Peyer's patch (tissue), 4 donors: ENCODE measurements around the gene DNAJC3.
"Not testable (repeated sequence)": the region's sequence is repeated elsewhere in the genome, so short reads cannot be mapped to it uniquely, and the experiment has no call there.

ENCODE experiments used
- POLR2A ChIP-seq, 2 donors: fragments of 450-650 bp; IDR thresholded peaks; one replicate each; pipeline ENCODE4 v1.5.1; 2017; ENCODE audit warnings: antibody characterized with exemption in 2 of 2, mild to moderate bottlenecking in 2 of 2, moderate library complexity in 2 of 2
- TF ChIP-seq, protein P1 (sequence below), 6 experiments: fragments of 450-650 bp in 4 of 6; fragments of 200-600 bp in 2 of 6; sonication (generic) in 1 of 6; IDR thresholded peaks; one replicate each; pipeline ENCODE4 v1.5.1; 2017 to 2019; ENCODE audit warnings: antibody characterized with exemption in 6 of 6, mild to moderate bottlenecking in 3 of 6, moderate library complexity in 1 of 6

DNA sequence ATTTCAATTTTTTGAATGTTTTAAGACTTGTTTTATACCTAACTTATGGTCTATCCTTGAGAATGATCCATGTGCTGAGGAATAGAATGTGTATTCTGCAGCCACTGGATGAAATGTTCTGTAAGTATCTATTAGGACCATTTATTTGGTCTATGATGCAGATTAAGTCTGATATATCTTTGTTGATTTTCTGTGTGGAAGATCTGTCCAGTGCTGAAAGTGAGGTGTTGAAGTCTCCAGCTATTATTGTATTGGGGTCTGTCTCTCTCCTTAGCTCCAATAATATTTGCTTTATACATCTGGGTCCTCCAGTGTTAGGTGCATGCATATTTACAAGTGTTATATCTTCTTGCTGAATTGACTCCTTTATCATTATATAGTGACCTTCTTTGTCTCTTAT is 9.7 kb upstream of the DNAJC3 start:
- not testable (repeated sequence) for TF ChIP-seq POLR2A (IDR thresholded peaks at IDR 0.05)
- TF ChIP-seq, protein P1, sequence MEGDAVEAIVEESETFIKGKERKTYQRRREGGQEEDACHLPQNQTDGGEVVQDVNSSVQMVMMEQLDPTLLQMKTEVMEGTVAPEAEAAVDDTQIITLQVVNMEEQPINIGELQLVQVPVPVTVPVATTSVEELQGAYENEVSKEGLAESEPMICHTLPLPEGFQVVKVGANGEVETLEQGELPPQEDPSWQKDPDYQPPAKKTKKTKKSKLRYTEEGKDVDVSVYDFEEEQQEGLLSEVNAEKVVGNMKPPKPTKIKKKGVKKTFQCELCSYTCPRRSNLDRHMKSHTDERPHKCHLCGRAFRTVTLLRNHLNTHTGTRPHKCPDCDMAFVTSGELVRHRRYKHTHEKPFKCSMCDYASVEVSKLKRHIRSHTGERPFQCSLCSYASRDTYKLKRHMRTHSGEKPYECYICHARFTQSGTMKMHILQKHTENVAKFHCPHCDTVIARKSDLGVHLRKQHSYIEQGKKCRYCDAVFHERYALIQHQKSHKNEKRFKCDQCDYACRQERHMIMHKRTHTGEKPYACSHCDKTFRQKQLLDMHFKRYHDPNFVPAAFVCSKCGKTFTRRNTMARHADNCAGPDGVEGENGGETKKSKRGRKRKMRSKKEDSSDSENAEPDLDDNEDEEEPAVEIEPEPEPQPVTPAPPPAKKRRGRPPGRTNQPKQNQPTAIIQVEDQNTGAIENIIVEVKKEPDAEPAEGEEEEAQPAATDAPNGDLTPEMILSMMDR (IDR thresholded peaks at IDR 0.05), result not testable (repeated sequence)
